Fibroblast of lung (primary cell): ENCODE measurements around the gene AKAP12. TPM values are rescaled to one million over a fixed set of nuclear protein-coding genes. Genes with fewer than 3 reads are reported as not detected.

Experiments used
- DNase-seq, 2 donors: peaks; one replicate each; pipeline versions ENCODE4 v3.0.0 to v3.0.0-alpha.2; 2010; ENCODE audit warnings: low read depth in 2 of 2
- H2AFZ ChIP-seq: 2 replicates; pipeline ENCODE4 v1.5.1; 2012; ENCODE audit warnings: low read length, control low read depth, inconsistent platforms
- H3K27ac ChIP-seq: 2 replicates; pipeline ENCODE4 v1.5.1; 2011; ENCODE audit warnings: low read length, control low read depth; ENCODE audit not compliant: insufficient read depth
- H3K27me3 ChIP-seq: 2 replicates; pipeline ENCODE4 v1.5.1; 2011; ENCODE audit warnings: mild to moderate bottlenecking, low read length; ENCODE audit not compliant: control insufficient read depth, insufficient read depth
- H3K36me3 ChIP-seq: 2 replicates; pipeline ENCODE4 v1.5.1; 2011; ENCODE audit warnings: low read length; ENCODE audit not compliant: control insufficient read depth, insufficient read depth
- H3K4me1 ChIP-seq: 2 replicates; pipeline ENCODE4 v1.5.1; 2011; ENCODE audit warnings: low read length; ENCODE audit not compliant: control insufficient read depth, insufficient read depth; ENCODE audit errors: extremely low read depth
- H3K4me2 ChIP-seq: 2 replicates; pipeline ENCODE4 v1.5.1; 2011; ENCODE audit warnings: low read length, control low read depth; ENCODE audit not compliant: insufficient read depth; ENCODE audit errors: extremely low read depth
- H3K4me3 ChIP-seq, 4 experiments: fragments of 200-600 bp in 1 of 4; sonication (generic) in 1 of 4; replicated peaks in 1 of 4; 2 replicates each; pipeline ENCODE4 v1.5.1; 2011 to 2016; ENCODE audit warnings: low read length in 4 of 4, low read depth in 3 of 4, mild to moderate bottlenecking in 3 of 4, control low read depth in 2 of 4, inconsistent platforms in 1 of 4, mixed read lengths in 1 of 4; ENCODE audit not compliant: insufficient read depth in 1 of 4; ENCODE audit errors: control extremely low read depth in 1 of 4
- H3K79me2 ChIP-seq: 2 replicates; pipeline ENCODE4 v1.5.1; 2012; ENCODE audit warnings: mild to moderate bottlenecking, low read length, inconsistent platforms; ENCODE audit not compliant: control insufficient read depth, insufficient read depth
- H3K9ac ChIP-seq: 2 replicates; pipeline ENCODE4 v1.5.1; 2011; ENCODE audit warnings: mild to moderate bottlenecking, low read length, control low read depth; ENCODE audit not compliant: insufficient read depth
- H3K9me3 ChIP-seq: 2 replicates; pipeline ENCODE4 v1.5.1; 2012; ENCODE audit warnings: low read depth, low read length; ENCODE audit not compliant: control insufficient read depth, insufficient read depth
- H4K20me1 ChIP-seq: 2 replicates; pipeline ENCODE4 v1.5.1; 2011; ENCODE audit warnings: low read length; ENCODE audit not compliant: control insufficient read depth, insufficient read depth; ENCODE audit errors: extremely low read depth
- CTCF ChIP-seq, 2 donors: IDR thresholded peaks in 1 of 2; conservative IDR thresholded peaks in 1 of 2; 1 replicate in 1 of 2; 2 replicates in 1 of 2; pipeline ENCODE4 v1.5.1; 2011 to 2012; ENCODE audit warnings: low read length in 2 of 2, control low read depth in 1 of 2, inconsistent platforms in 1 of 2, low read depth in 1 of 2, mild to moderate bottlenecking in 1 of 2
- EZH2 ChIP-seq: IDR thresholded peaks from 2 replicates; pipeline ENCODE4 v1.5.1; 2012; ENCODE audit warnings: low read length, control low read depth, mild to moderate bottlenecking; ENCODE audit errors: missing control alignments
- polyA plus RNA-seq, 2 donors: library from polyadenylated mRNA; depleted of rRNA in 1 of 2; stranded (reverse) in 1 of 2; unstranded in 1 of 2; fragments of >200 nt; gene quantifications; 2 replicates each; pipeline ENCODE4 v1.2.1, GENCODE V29; 2011 to 2012; ENCODE audit warnings: missing spikeins in 1 of 2
- total RNA-seq: library from RNA; depleted of rRNA; stranded (reverse); fragments of >200 nt; gene quantifications from 2 replicates; pipeline ENCODE4 v1.2.1, GENCODE V29; 2014

Gene AKAP12
- total and polyA plus RNA-seq, 2 donors (not counting 1 experiment from before 2014, with no cell fraction given): 68.5 to 133 TPM

GRCh38 chr6:151357758-151358436, 118.1 kb downstream of the AKAP12 start:
- Histone ChIP-seq H3K36me3 (peaks cover 1% of the 10 kb centered on the region), H4K20me1 (no peaks in the 10 kb centered on the region), H3K4me1 (no peaks in the 10 kb centered on the region), H3K4me2 (no peak overlapping the region), H3K9me3 (no peaks in the 10 kb centered on the region), H2AFZ (no peak overlapping the region), H3K9ac (no peak overlapping the region), H3K79me2 (no peaks in the 10 kb centered on the region), H3K4me3 (no peak overlapping the region), H3K27ac (no peak overlapping the region), H3K27me3 (no peaks in the 10 kb centered on the region)
- TF ChIP-seq EZH2 (no peak), CTCF (conservative IDR thresholded peaks at IDR 0.05 in 1 of 2, IDR thresholded peaks at IDR 0.05 in 1 of 2; ENCODE audit: low read depth in 1 of 2, low read length in 2 of 2) (no peak)
- no peak for DNase-seq

GRCh38 chr6:151358475-151358874, 118.7 kb downstream of the AKAP12 start:
- no peak overlapping the region for H3K4me3 ChIP-seq
- no peak overlapping the region for H3K27ac ChIP-seq
- TF ChIP-seq EZH2 (no peak), CTCF (conservative IDR thresholded peaks at IDR 0.05 in 1 of 2, IDR thresholded peaks at IDR 0.05 in 1 of 2; ENCODE audit: low read depth in 1 of 2, low read length in 2 of 2) (no peak)
- H3K4me1 ChIP-seq: no peaks in the 10 kb centered on the region
- DNase-seq: no peak
- H3K4me2 ChIP-seq: no peak overlapping the region
- no peaks in the 10 kb centered on the region for H4K20me1 ChIP-seq
- no peaks in the 10 kb centered on the region for H3K27me3 ChIP-seq
- H3K9me3 ChIP-seq: no peaks in the 10 kb centered on the region
- no peaks in the 10 kb centered on the region for H3K79me2 ChIP-seq
- H2AFZ ChIP-seq: no peak overlapping the region
- H3K36me3 ChIP-seq: peaks cover 2% of the 10 kb centered on the region
- no peak overlapping the region for H3K9ac ChIP-seq

GRCh38 chr6:151359486-151359885, 119.7 kb downstream of the AKAP12 start:
- H3K9me3 ChIP-seq: no peaks in the 10 kb centered on the region
- no peak for DNase-seq
- TF ChIP-seq CTCF (conservative IDR thresholded peaks at IDR 0.05 in 1 of 2, IDR thresholded peaks at IDR 0.05 in 1 of 2; ENCODE audit: low read depth in 1 of 2, low read length in 2 of 2): no peak
- TF ChIP-seq EZH2: no peak
- H3K27me3 ChIP-seq: no peaks in the 10 kb centered on the region
- no peaks in the 10 kb centered on the region for H3K4me1 ChIP-seq
- no peak overlapping the region for H3K4me2 ChIP-seq
- H3K27ac ChIP-seq: no peak overlapping the region
- no peak overlapping the region for H2AFZ ChIP-seq
- no peaks in the 10 kb centered on the region for H3K79me2 ChIP-seq
- H3K9ac ChIP-seq: no peak overlapping the region
- H3K36me3 ChIP-seq: peaks cover 2% of the 10 kb centered on the region
- no peak overlapping the region for H3K4me3 ChIP-seq
- H4K20me1 ChIP-seq: no peaks in the 10 kb centered on the region
